ENCODE data around the gene PES1.

- TF ChIP-seq, protein P1, sequence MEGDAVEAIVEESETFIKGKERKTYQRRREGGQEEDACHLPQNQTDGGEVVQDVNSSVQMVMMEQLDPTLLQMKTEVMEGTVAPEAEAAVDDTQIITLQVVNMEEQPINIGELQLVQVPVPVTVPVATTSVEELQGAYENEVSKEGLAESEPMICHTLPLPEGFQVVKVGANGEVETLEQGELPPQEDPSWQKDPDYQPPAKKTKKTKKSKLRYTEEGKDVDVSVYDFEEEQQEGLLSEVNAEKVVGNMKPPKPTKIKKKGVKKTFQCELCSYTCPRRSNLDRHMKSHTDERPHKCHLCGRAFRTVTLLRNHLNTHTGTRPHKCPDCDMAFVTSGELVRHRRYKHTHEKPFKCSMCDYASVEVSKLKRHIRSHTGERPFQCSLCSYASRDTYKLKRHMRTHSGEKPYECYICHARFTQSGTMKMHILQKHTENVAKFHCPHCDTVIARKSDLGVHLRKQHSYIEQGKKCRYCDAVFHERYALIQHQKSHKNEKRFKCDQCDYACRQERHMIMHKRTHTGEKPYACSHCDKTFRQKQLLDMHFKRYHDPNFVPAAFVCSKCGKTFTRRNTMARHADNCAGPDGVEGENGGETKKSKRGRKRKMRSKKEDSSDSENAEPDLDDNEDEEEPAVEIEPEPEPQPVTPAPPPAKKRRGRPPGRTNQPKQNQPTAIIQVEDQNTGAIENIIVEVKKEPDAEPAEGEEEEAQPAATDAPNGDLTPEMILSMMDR (IDR thresholded peaks at IDR 0.05 in 4 of 5, conservative IDR thresholded peaks at IDR 0.05 in 1 of 5): no peak
- TF ChIP-seq POLR2A (IDR thresholded peaks at IDR 0.05): peak; percentile 32 to 54
Observed at GRCh38 chr22:30640839-30641430, 49.2 kb upstream of the PES1 start.
